ENCODE data around the gene MDFI. TPM values are rescaled to one million over a fixed set of nuclear protein-coding genes. Genes with fewer than 3 reads are reported as not detected.
A peak's percentile ranks its signal among the peaks of the same experiment; 100 is the strongest.

Gene MDFI
- total and polyA plus RNA-seq, 5 donors: 4.9 to 11.9 (median 9.6) TPM

- 76% methylated on average over 11 of the region's 11 CpGs for WGBS
- intact Hi-C loops (cut with DNase I): no loop called here
- H3K4me1 ChIP-seq (ENCODE audit: control insufficient read depth, insufficient read depth, low read length): peaks cover 3% of the 10 kb centered on the region
- H3K27me3 ChIP-seq (ENCODE audit: control insufficient read depth, insufficient read depth): no peaks in the 10 kb centered on the region
- ATAC-seq (no peak), DNase-seq (no peak)
- no peaks in the 10 kb centered on the region for H3K9me3 ChIP-seq (ENCODE audit: control insufficient read depth, low read length)
- H3K27ac ChIP-seq (ENCODE audit: low read length): no peak overlapping the region
- no peak overlapping the region for H3K4me3 ChIP-seq (ENCODE audit: low read length)
These were observed 13.1 kb downstream of the MDFI start for GRCh38 chr6:41651246-41651961.

- no peaks in the 10 kb centered on the region for H3K27me3 ChIP-seq (ENCODE audit: control insufficient read depth, insufficient read depth)
- WGBS: 89% methylated on average over 14 of the region's 14 CpGs
- H3K27ac ChIP-seq (ENCODE audit: low read length): no peak overlapping the region
- H3K9me3 ChIP-seq (ENCODE audit: control insufficient read depth, low read length): no peaks in the 10 kb centered on the region
- intact Hi-C loops (cut with DNase I): no loop called here
- no peak overlapping the region for H3K4me3 ChIP-seq (ENCODE audit: low read length)
- no peak for DNase-seq
- peaks cover 3% of the 10 kb centered on the region for H3K4me1 ChIP-seq (ENCODE audit: control insufficient read depth, insufficient read depth, low read length)
- no peak for ATAC-seq
These were observed 13.8 kb downstream of the MDFI start for GRCh38 chr6:41651962-41652657.

GRCh38 chr6:41652866-41653652 lies 14.8 kb downstream of the MDFI start:
- H3K4me3 ChIP-seq (ENCODE audit: low read length): no peak overlapping the region
- no peaks in the 10 kb centered on the region for H3K9me3 ChIP-seq (ENCODE audit: control insufficient read depth, low read length)
- H3K27me3 ChIP-seq (ENCODE audit: control insufficient read depth, insufficient read depth): no peaks in the 10 kb centered on the region
- H3K27ac ChIP-seq (ENCODE audit: low read length): no peak overlapping the region
- H3K4me1 ChIP-seq (ENCODE audit: control insufficient read depth, insufficient read depth, low read length): peaks cover 3% of the 10 kb centered on the region
- peak in 1 of 3 donors; percentile 46 for DNase-seq
- no peak for ATAC-seq
- intact Hi-C loops (cut with DNase I): no loop called here
- WGBS: 87% methylated on average over 32 of the region's 32 CpGs

GRCh38 chr6:41653691-41654090 lies 15.4 kb downstream of the MDFI start:
- intact Hi-C loops (cut with DNase I): no loop called here
- no peak for ATAC-seq
- peaks cover 3% of the 10 kb centered on the region for H3K4me1 ChIP-seq (ENCODE audit: control insufficient read depth, insufficient read depth, low read length)
- no peak overlapping the region for H3K4me3 ChIP-seq (ENCODE audit: low read length)
- no peaks in the 10 kb centered on the region for H3K27me3 ChIP-seq (ENCODE audit: control insufficient read depth, insufficient read depth)
- H3K27ac ChIP-seq (ENCODE audit: low read length): no peak overlapping the region
- no peaks in the 10 kb centered on the region for H3K9me3 ChIP-seq (ENCODE audit: control insufficient read depth, low read length)
- DNase-seq: no peak
- WGBS: 84% methylated on average over 5 of the region's 5 CpGs

- DNase-seq: no peak
- no peak for ATAC-seq
- no peaks in the 10 kb centered on the region for H3K27me3 ChIP-seq (ENCODE audit: control insufficient read depth, insufficient read depth)
- intact Hi-C loops (cut with DNase I): no loop called here
- H3K27ac ChIP-seq (ENCODE audit: low read length): no peak overlapping the region
- no peak overlapping the region for H3K4me3 ChIP-seq (ENCODE audit: low read length)
- 72% methylated on average over 5 of the region's 5 CpGs for WGBS
- H3K4me1 ChIP-seq (ENCODE audit: control insufficient read depth, insufficient read depth, low read length): peaks cover 3% of the 10 kb centered on the region
- no peaks in the 10 kb centered on the region for H3K9me3 ChIP-seq (ENCODE audit: control insufficient read depth, low read length)
These were observed 16.0 kb downstream of the MDFI start for GRCh38 chr6:41654151-41654697.

- Histone ChIP-seq H3K4me3 (ENCODE audit: low read length) (no peak overlapping the region), H3K27me3 (ENCODE audit: control insufficient read depth, insufficient read depth) (no peaks in the 10 kb centered on the region), H3K9me3 (ENCODE audit: control insufficient read depth, low read length) (no peaks in the 10 kb centered on the region), H3K27ac (ENCODE audit: low read length) (no peak overlapping the region), H3K4me1 (ENCODE audit: control insufficient read depth, insufficient read depth, low read length) (peaks cover 3% of the 10 kb centered on the region)
- intact Hi-C loops (cut with DNase I): no loop called here
- 89% methylated on average over 8 of the region's 8 CpGs for WGBS
- ATAC-seq (no peak), DNase-seq (no peak)
These were observed 16.5 kb downstream of the MDFI start for GRCh38 chr6:41654698-41655151.

GRCh38 chr6:41655176-41655575 lies 16.9 kb downstream of the MDFI start:
- WGBS: 86% methylated on average over 8 of the region's 8 CpGs
- Histone ChIP-seq H3K4me3 (ENCODE audit: low read length) (no peak overlapping the region), H3K4me1 (ENCODE audit: control insufficient read depth, insufficient read depth, low read length) (peaks cover 3% of the 10 kb centered on the region), H3K27me3 (ENCODE audit: control insufficient read depth, insufficient read depth) (no peaks in the 10 kb centered on the region), H3K27ac (ENCODE audit: low read length) (no peak overlapping the region), H3K9me3 (ENCODE audit: control insufficient read depth, low read length) (no peaks in the 10 kb centered on the region)
- DNase-seq: no peak
- no peak for ATAC-seq
- intact Hi-C loops (cut with DNase I): no loop called here

GRCh38 chr6:41655646-41656001 lies 17.4 kb downstream of the MDFI start:
- Histone ChIP-seq H3K9me3 (ENCODE audit: control insufficient read depth, low read length) (no peaks in the 10 kb centered on the region), H3K27ac (ENCODE audit: low read length) (no peak overlapping the region), H3K27me3 (ENCODE audit: control insufficient read depth, insufficient read depth) (no peaks in the 10 kb centered on the region), H3K4me3 (ENCODE audit: low read length) (no peak overlapping the region), H3K4me1 (ENCODE audit: control insufficient read depth, insufficient read depth, low read length) (peaks cover 3% of the 10 kb centered on the region)
- DNase-seq (no peak), ATAC-seq (no peak)
- intact Hi-C loops (cut with DNase I): no loop called here
- 58% methylated on average over 12 of the region's 12 CpGs for WGBS

- Histone ChIP-seq H3K4me3 (ENCODE audit: low read length) (no peak overlapping the region), H3K9me3 (ENCODE audit: control insufficient read depth, low read length) (no peaks in the 10 kb centered on the region), H3K27ac (ENCODE audit: low read length) (no peak overlapping the region), H3K4me1 (ENCODE audit: control insufficient read depth, insufficient read depth, low read length) (peaks cover 3% of the 10 kb centered on the region), H3K27me3 (ENCODE audit: control insufficient read depth, insufficient read depth) (no peaks in the 10 kb centered on the region)
- DNase-seq: peak in 1 of 3 donors; percentile 60
- peak; percentile 54 to 87 for ATAC-seq
- WGBS: 46% methylated on average over 14 of the region's 14 CpGs
- intact Hi-C loops (cut with DNase I): no loop called here
These were observed 17.9 kb downstream of the MDFI start for GRCh38 chr6:41656002-41656691.

GRCh38 chr6:41657131-41658094 lies 19.1 kb downstream of the MDFI start:
- Histone ChIP-seq H3K4me3 (ENCODE audit: low read length) (no peak overlapping the region), H3K9me3 (ENCODE audit: control insufficient read depth, low read length) (no peaks in the 10 kb centered on the region), H3K4me1 (ENCODE audit: control insufficient read depth, insufficient read depth, low read length) (peaks cover 3% of the 10 kb centered on the region), H3K27me3 (ENCODE audit: control insufficient read depth, insufficient read depth) (no peaks in the 10 kb centered on the region), H3K27ac (ENCODE audit: low read length) (no peak overlapping the region)
- intact Hi-C loops (cut with DNase I): no loop called here
- DNase-seq: no peak
- ATAC-seq: no peak
- 90% methylated on average over 23 of the region's 23 CpGs for WGBS

Measured in right cardiac atrium (tissue), 5 donors.